ENCODE results near the gene ANXA2. TPM values are rescaled to one million over a fixed set of nuclear protein-coding genes. Genes with fewer than 3 reads are reported as not detected.

ANXA2 gene
- total and polyA plus RNA-seq, 4 donors, result 851 to 1,294 (median 1,171) TPM

DNA sequence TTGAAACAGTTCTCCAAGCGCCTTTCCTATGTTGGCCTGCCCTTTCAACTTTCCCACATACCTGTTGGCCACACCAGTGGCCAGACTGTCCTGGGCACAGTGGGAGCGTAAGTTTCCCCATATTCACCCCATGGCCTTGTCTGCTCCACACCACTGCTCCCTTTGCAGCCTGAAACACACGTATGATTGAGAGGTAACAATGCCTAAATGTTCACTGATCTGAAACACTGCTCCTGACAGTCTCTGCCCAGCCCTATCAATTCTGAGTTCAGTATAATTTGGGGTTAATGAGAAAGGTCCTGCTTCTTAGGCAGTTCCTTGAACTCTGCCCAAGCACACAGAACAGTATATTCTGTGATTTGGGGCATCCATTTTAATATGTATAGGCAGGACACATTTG lies 52.2 kb downstream of the ANXA2 start:
- 91 to 98% methylated on average over 3 of the region's 3 CpGs for WGBS, 2 donors
- H3K27ac ChIP-seq (ENCODE audit: low read depth in 1 of 2, low read length in 1 of 2), result no peak overlapping the region
- TF ChIP-seq, protein P1, sequence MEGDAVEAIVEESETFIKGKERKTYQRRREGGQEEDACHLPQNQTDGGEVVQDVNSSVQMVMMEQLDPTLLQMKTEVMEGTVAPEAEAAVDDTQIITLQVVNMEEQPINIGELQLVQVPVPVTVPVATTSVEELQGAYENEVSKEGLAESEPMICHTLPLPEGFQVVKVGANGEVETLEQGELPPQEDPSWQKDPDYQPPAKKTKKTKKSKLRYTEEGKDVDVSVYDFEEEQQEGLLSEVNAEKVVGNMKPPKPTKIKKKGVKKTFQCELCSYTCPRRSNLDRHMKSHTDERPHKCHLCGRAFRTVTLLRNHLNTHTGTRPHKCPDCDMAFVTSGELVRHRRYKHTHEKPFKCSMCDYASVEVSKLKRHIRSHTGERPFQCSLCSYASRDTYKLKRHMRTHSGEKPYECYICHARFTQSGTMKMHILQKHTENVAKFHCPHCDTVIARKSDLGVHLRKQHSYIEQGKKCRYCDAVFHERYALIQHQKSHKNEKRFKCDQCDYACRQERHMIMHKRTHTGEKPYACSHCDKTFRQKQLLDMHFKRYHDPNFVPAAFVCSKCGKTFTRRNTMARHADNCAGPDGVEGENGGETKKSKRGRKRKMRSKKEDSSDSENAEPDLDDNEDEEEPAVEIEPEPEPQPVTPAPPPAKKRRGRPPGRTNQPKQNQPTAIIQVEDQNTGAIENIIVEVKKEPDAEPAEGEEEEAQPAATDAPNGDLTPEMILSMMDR (IDR thresholded peaks at IDR 0.05; ENCODE audit: control extremely low read depth, extremely low read depth), result no peak
- ATAC-seq (ENCODE audit: insufficient read depth, low FRiP score) (no peak), DNase-seq (no peak)
- H3K9me3 ChIP-seq (ENCODE audit: control insufficient read depth in 4 of 4, insufficient read depth in 3 of 4, low read length in 3 of 4), result no peaks in the 10 kb centered on the region
- H3K4me1 ChIP-seq (ENCODE audit: control insufficient read depth in 5 of 5, insufficient read depth in 5 of 5, low read length in 5 of 5), result no peaks in the 10 kb centered on the region
- H3K9ac ChIP-seq (ENCODE audit: insufficient read depth in 1 of 2, low read length in 2 of 2), result no peak overlapping the region
- peaks cover 12 to 41% (median 30%) of the 10 kb centered on the region in 4 donors for H3K36me3 ChIP-seq (ENCODE audit: control insufficient read depth in 4 of 4, insufficient read depth in 4 of 4, low read length in 4 of 4)
- no peaks in the 10 kb centered on the region for H3K27me3 ChIP-seq (ENCODE audit: control insufficient read depth in 3 of 3, insufficient read depth in 3 of 3, low read length in 2 of 3)
- H3K4me3 ChIP-seq, result no peak overlapping the region

DNA sequence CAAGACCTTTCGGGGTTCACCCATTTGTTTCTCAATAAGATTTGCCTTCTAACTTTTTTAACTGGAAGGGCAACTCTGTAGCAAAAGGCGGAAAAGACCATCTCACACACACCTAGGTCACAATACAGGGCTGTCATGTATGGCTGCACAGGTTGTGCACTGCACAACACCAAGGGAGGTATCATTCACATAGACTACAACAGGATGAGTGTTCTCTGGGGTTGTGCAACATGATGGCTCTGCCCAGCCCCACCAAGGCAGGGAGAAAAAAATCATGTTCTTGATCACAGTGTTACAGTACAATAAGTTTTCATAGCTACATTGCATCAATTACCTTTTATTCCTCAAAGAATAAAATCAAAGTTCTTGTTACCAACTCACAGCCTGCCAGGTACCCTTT lies 52.8 kb downstream of the ANXA2 start:
- WGBS, 2 donors, result 93 to 97% methylated on average over 2 of the region's 2 CpGs
- H3K27ac ChIP-seq (ENCODE audit: low read depth in 1 of 2, low read length in 1 of 2), result no peak overlapping the region
- H3K27me3 ChIP-seq (ENCODE audit: control insufficient read depth in 3 of 3, insufficient read depth in 3 of 3, low read length in 2 of 3), result no peaks in the 10 kb centered on the region
- TF ChIP-seq, protein P1 (IDR thresholded peaks at IDR 0.05; ENCODE audit: control extremely low read depth, extremely low read depth), result no peak
- no peak overlapping the region for H3K4me3 ChIP-seq
- peaks cover 12 to 36% (median 26%) of the 10 kb centered on the region in 4 donors for H3K36me3 ChIP-seq (ENCODE audit: control insufficient read depth in 4 of 4, insufficient read depth in 4 of 4, low read length in 4 of 4)
- no peak overlapping the region for H3K9ac ChIP-seq (ENCODE audit: insufficient read depth in 1 of 2, low read length in 2 of 2)
- H3K4me1 ChIP-seq (ENCODE audit: control insufficient read depth in 5 of 5, insufficient read depth in 5 of 5, low read length in 5 of 5), result no peaks in the 10 kb centered on the region
- no peak for DNase-seq
- no peaks in the 10 kb centered on the region for H3K9me3 ChIP-seq (ENCODE audit: control insufficient read depth in 4 of 4, insufficient read depth in 3 of 4, low read length in 3 of 4)
- no peak for ATAC-seq (ENCODE audit: insufficient read depth, low FRiP score)

DNA sequence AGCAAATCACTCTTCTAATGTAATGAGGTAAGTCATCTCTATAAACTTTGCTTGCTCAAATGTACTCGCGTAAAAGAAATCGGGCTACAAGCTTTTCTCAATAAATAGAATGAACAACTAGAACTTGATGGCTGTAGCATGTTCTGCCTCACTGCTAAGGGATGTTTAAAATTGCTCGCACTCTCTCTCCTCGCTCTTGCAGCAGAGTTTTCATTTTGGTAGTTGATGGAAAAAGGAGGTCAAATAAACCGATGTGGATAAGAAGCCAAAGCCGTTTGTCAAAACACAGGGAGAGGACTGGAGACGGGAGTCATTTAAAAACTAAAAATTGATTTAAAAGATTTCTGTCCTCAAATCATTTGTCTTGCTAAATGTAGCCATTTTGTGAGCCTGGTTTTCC lies 53.3 kb downstream of the ANXA2 start:
- H3K9ac ChIP-seq (ENCODE audit: insufficient read depth in 1 of 2, low read length in 2 of 2), result no peak overlapping the region
- no peaks in the 10 kb centered on the region for H3K4me1 ChIP-seq (ENCODE audit: control insufficient read depth in 5 of 5, insufficient read depth in 5 of 5, low read length in 5 of 5)
- no peak overlapping the region for H3K4me3 ChIP-seq
- no peaks in the 10 kb centered on the region for H3K27me3 ChIP-seq (ENCODE audit: control insufficient read depth in 3 of 3, insufficient read depth in 3 of 3, low read length in 2 of 3)
- ATAC-seq (ENCODE audit: insufficient read depth, low FRiP score) (no peak), DNase-seq (no peak)
- peaks cover 12 to 36% (median 26%) of the 10 kb centered on the region in 4 donors for H3K36me3 ChIP-seq (ENCODE audit: control insufficient read depth in 4 of 4, insufficient read depth in 4 of 4, low read length in 4 of 4)
- no peak overlapping the region for H3K27ac ChIP-seq (ENCODE audit: low read depth in 1 of 2, low read length in 1 of 2)
- TF ChIP-seq, protein P1 (IDR thresholded peaks at IDR 0.05; ENCODE audit: control extremely low read depth, extremely low read depth), result no peak
- WGBS, 2 donors, result 86 to 87% methylated on average over 8 of the region's 8 CpGs
- no peaks in the 10 kb centered on the region for H3K9me3 ChIP-seq (ENCODE audit: control insufficient read depth in 4 of 4, insufficient read depth in 3 of 4, low read length in 3 of 4)
